ENCODE data around the gene SLC12A8.

DNA sequence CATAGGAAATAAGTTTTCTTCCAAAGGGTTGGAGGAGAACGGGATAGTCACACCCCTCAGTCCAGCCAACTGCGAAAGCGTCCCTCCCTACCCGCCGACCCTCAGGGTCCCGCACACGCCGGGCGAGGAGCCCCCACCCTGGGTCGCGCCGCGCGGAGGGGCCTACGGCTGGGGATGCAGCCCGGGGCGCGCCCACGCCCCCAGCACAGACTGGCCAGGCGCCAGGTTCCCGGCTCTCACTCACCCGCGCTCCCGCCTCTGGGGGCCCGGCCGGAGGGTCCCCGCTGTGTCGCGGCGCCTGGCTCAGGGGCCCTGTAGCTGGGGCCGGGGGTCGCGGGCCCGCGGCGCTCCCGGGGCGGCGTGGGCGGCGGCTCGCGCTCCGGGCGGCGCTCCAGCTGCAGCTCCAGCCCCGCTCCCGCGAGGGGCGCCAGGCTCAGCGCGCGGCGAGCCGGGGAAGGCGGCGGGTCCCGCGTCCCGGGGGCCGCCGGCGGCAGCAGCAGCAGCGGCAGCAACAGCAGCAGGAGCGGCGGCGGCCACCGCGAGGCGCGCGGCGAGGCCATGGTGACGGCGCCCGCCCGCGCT, 157.1 kb downstream of the SLC12A8 start:
- TF ChIP-seq, protein P1, sequence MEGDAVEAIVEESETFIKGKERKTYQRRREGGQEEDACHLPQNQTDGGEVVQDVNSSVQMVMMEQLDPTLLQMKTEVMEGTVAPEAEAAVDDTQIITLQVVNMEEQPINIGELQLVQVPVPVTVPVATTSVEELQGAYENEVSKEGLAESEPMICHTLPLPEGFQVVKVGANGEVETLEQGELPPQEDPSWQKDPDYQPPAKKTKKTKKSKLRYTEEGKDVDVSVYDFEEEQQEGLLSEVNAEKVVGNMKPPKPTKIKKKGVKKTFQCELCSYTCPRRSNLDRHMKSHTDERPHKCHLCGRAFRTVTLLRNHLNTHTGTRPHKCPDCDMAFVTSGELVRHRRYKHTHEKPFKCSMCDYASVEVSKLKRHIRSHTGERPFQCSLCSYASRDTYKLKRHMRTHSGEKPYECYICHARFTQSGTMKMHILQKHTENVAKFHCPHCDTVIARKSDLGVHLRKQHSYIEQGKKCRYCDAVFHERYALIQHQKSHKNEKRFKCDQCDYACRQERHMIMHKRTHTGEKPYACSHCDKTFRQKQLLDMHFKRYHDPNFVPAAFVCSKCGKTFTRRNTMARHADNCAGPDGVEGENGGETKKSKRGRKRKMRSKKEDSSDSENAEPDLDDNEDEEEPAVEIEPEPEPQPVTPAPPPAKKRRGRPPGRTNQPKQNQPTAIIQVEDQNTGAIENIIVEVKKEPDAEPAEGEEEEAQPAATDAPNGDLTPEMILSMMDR (conservative IDR thresholded peaks at IDR 0.05; ENCODE audit: low read length) = no peak
- TF ChIP-seq EZH2phosphoT487 (IDR thresholded peaks at IDR 0.05; ENCODE audit: borderline replicate concordance) = no peak

Measured in Loucy (cell line).